GM18870 (cell line): ENCODE results near the gene LMLN.
"Not testable (repeated sequence)": the region's sequence is repeated elsewhere in the genome, so short reads cannot be mapped to it uniquely, and the experiment has no call there.

ENCODE experiments used
- ATAC-seq: cut with Tn5 transposase; IDR thresholded peaks from one replicate; pipeline ENCODE4 v1.9.1; 2021; ENCODE audit warnings: moderate library complexity; ENCODE audit not compliant: unreplicated experiment

The LMLN gene

GRCh38 chr3:198026620-198027019, 66.6 kb downstream of the LMLN start:
- no peak for ATAC-seq

- no peak for ATAC-seq
Observed at GRCh38 chr3:198027045-198027798, 67.2 kb downstream of the LMLN start.

- no peak for ATAC-seq
Observed at GRCh38 chr3:198027799-198028390, 67.9 kb downstream of the LMLN start.

- no peak for ATAC-seq
Observed at GRCh38 chr3:198028718-198029117, 68.7 kb downstream of the LMLN start.

- no peak for ATAC-seq
Observed at GRCh38 chr3:198030125-198030524, 70.1 kb downstream of the LMLN start.

- ATAC-seq = no peak
Observed at GRCh38 chr3:198030726-198031125, 70.7 kb downstream of the LMLN start.

GRCh38 chr3:198032039-198032936, 72.3 kb downstream of the LMLN start:
- ATAC-seq = no peak

GRCh38 chr3:198043119-198043518, 83.1 kb downstream of the LMLN start:
- ATAC-seq = no peak

- ATAC-seq = no peak
Observed at GRCh38 chr3:198046120-198046857, 86.3 kb downstream of the LMLN start.

GRCh38 chr3:198048445-198048844, 88.4 kb downstream of the LMLN start:
- no peak for ATAC-seq

GRCh38 chr3:198051836-198052235, 91.8 kb downstream of the LMLN start:
- no peak for ATAC-seq

GRCh38 chr3:198053462-198053861, 93.4 kb downstream of the LMLN start:
- ATAC-seq = not testable (repeated sequence)

GRCh38 chr3:198061119-198062067, 101.4 kb downstream of the LMLN start:
- ATAC-seq = no peak

GRCh38 chr3:198062068-198062465, 102.0 kb downstream of the LMLN start:
- ATAC-seq = no peak

GRCh38 chr3:198064420-198064819, 104.4 kb downstream of the LMLN start:
- no peak for ATAC-seq

GRCh38 chr3:198065897-198066296, 105.9 kb downstream of the LMLN start:
- ATAC-seq = no peak

- ATAC-seq = no peak
Observed at GRCh38 chr3:198067416-198067815, 107.4 kb downstream of the LMLN start.

- no peak for ATAC-seq
Observed at GRCh38 chr3:198070871-198071270, 110.9 kb downstream of the LMLN start.

GRCh38 chr3:198071602-198072287, 111.7 kb downstream of the LMLN start:
- peak; percentile 74 for ATAC-seq
